Activated naive CD8-positive, alpha-beta T cell treated with anti-CD3 and anti-CD28 coated beads, Interleukin-2, amount 50 U/mL, for 16 hours (primary cell): ENCODE measurements around the gene CMPK1.

Experiments used
- DNase-seq: peaks from one replicate; pipeline ENCODE4 v3.0.0-alpha.2; 2020; ENCODE audit warnings: low read depth, low spot score

Gene CMPK1

GRCh38 chr1:47396671-47397196 lies 63.1 kb downstream of the CMPK1 start:
- no peak for DNase-seq

- no peak for DNase-seq
Measured at GRCh38 chr1:47399138-47399845, 65.7 kb downstream of the CMPK1 start.

GRCh38 chr1:47399846-47400155 lies 66.2 kb downstream of the CMPK1 start:
- DNase-seq: no peak

- DNase-seq: no peak
Measured at GRCh38 chr1:47401761-47402160, 68.2 kb downstream of the CMPK1 start.

GRCh38 chr1:47402591-47402990 lies 69.0 kb downstream of the CMPK1 start:
- no peak for DNase-seq

GRCh38 chr1:47403321-47403910 lies 69.8 kb downstream of the CMPK1 start:
- DNase-seq: no peak

GRCh38 chr1:47405697-47406096 lies 72.1 kb downstream of the CMPK1 start:
- no peak for DNase-seq

- no peak for DNase-seq
Measured at GRCh38 chr1:47406966-47407365, 73.4 kb downstream of the CMPK1 start.

- DNase-seq: no peak
Measured at GRCh38 chr1:47407481-47407880, 73.9 kb downstream of the CMPK1 start.

GRCh38 chr1:47409311-47410067 lies 75.9 kb downstream of the CMPK1 start:
- DNase-seq: no peak

- DNase-seq: no peak
Measured at GRCh38 chr1:47410068-47410455, 76.5 kb downstream of the CMPK1 start.

GRCh38 chr1:47411436-47411835 lies 77.8 kb downstream of the CMPK1 start:
- no peak for DNase-seq

GRCh38 chr1:47412437-47412836 lies 78.8 kb downstream of the CMPK1 start:
- no peak for DNase-seq

GRCh38 chr1:47415728-47416318 lies 82.2 kb downstream of the CMPK1 start, which contains the start of gene FOXE3:
Gene FOXE3 (plus strand): TSS chr1:47416285. CDS start chr1:47416316, 31 bp downstream.
- DNase-seq: no peak

GRCh38 chr1:47416319-47417169 lies 83.0 kb downstream of the CMPK1 start:
- DNase-seq: no peak

GRCh38 chr1:47417170-47418044 lies 83.8 kb downstream of the CMPK1 start:
- no peak for DNase-seq

- no peak for DNase-seq
Measured at GRCh38 chr1:47418122-47418521, 84.5 kb downstream of the CMPK1 start.

- no peak for DNase-seq
Measured at GRCh38 chr1:47418681-47419325, 85.2 kb downstream of the CMPK1 start.

GRCh38 chr1:47420547-47420946 lies 87.0 kb downstream of the CMPK1 start:
- DNase-seq: no peak

GRCh38 chr1:47423872-47424271 lies 90.3 kb downstream of the CMPK1 start:
- no peak for DNase-seq
